ENCODE results near the gene GNGT1.
"Not testable (repeated sequence)": the region's sequence is repeated elsewhere in the genome, so short reads cannot be mapped to it uniquely, and the experiment has no call there.

The GNGT1 gene

GRCh38 chr7:93910076-93910994 is 4.0 kb downstream of the GNGT1 start:
- DNase-seq (ENCODE audit: low read depth in 3 of 3): no peak

- DNase-seq (ENCODE audit: low read depth in 3 of 3): not testable (repeated sequence)
Observed at GRCh38 chr7:93911242-93911641, 4.9 kb downstream of the GNGT1 start.

- DNase-seq (ENCODE audit: low read depth in 3 of 3): not testable (repeated sequence)
Observed at GRCh38 chr7:93911661-93912060, 5.3 kb downstream of the GNGT1 start.

DNA sequence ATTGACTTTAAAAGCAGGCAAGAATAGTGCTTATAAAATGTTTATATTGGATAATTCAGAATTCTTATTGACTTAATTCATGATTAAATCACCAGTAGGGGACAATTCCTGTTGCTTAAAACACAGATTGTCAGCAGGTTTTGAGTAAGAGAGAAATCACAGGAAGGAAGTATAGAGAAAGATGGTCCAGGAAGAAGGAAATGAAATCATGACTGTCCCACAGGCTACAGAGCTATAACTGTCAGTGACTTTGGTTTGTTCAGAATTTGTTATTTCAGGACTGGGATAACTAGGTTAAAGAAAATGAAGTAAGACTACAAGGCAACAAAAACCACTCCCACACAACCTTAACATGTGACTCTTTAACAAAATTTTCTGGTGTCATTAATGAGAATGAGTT is 6.8 kb downstream of the GNGT1 start:
- no peak for DNase-seq (ENCODE audit: low read depth in 3 of 3)

DNA sequence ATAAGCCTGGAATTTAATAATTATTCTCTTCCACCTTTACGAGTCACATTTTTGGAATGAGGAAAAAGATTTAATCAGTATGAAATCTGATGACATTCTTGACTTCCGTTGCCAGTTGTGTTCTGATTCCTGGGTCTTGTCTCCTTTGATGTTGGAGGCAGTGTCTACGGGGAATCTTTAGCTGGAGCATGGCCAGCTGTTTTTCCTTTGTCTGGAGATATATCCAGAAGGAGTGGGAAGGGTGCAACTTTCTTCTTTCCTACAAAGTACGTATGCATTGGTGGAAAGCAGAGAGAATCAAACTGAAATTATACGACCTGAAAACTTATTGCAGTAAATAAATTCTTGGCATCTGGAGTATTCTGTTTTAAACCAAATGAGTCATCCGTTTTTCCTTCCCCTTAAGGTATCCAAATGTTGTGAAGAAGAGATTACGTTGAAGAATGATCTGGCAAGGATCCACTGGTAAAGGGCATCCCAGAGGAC is 8.3 kb downstream of the GNGT1 start:
- DNase-seq (ENCODE audit: low read depth in 3 of 3): no peak

- not testable (repeated sequence) for DNase-seq (ENCODE audit: low read depth in 3 of 3)
Observed at GRCh38 chr7:93915206-93915842, 9.0 kb downstream of the GNGT1 start.

GRCh38 chr7:93915888-93916287 is 9.5 kb downstream of the GNGT1 start:
- not testable (repeated sequence) for DNase-seq (ENCODE audit: low read depth in 3 of 3)

- DNase-seq (ENCODE audit: low read depth in 3 of 3): not testable (repeated sequence)
Observed at GRCh38 chr7:93916315-93916714, 9.9 kb downstream of the GNGT1 start.

DNA sequence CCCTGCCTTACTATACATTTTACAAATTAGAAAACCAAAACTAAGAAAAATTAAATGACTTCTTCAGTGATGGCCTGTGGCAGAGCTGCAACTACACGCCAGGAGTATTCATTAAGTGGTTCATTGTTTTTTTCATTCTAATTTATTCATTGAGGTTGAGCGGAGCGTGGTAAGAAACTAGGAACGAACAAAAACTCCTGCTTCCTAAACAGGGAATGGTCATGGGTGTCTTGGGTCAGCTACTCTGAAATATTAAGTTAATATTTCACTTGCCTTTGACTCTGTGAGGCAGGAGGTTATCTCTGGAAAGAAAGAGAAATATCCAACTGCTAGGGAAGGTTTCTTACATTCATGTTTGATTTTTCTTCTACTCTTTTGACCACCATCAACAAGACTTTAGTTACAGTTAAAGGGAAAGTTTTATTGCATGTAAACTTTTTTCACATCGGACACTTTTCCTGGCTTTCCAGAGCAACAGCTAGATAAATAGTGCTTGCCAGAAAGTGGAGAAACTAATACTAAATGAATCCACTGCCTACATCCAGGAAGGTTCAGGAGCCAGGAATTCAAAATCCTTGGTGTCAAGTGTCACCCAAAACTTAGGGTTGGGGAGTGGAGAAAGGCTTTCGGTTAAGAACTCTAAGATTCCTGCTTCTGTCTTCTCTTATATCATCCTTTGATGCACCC is 14.3 kb downstream of the GNGT1 start:
- DNase-seq (ENCODE audit: low read depth in 3 of 3): no peak

DNA sequence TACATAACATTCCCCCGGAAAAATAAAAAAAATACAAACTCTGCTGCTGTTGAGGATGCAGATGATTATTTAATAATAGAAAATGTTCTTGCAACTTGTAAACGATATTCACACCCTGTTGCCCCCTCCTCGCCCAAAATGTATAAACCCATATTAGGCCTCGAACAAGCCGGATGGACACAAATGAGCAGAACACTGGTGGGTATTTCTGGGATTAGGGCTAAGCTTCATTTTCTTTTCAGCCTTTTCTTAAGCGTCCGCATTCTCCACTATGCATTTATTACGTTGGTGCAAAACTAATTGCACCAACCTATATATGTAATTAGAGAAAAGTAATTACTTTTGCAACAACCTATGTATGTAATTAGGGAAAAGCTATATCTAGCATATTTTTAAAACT is 14.8 kb downstream of the GNGT1 start:
- DNase-seq (ENCODE audit: low read depth in 3 of 3): no peak

- DNase-seq (ENCODE audit: low read depth in 3 of 3): no peak
Observed at GRCh38 chr7:93921607-93922566, 15.5 kb downstream of the GNGT1 start, which contains the start of gene GNG11. GNG11 (plus strand) TSS chr7:93921735; CDS start chr7:93922138, 403 bp downstream.

GRCh38 chr7:93923296-93923695 is 16.9 kb downstream of the GNGT1 start:
- DNase-seq (ENCODE audit: low read depth in 3 of 3): no peak

DNA sequence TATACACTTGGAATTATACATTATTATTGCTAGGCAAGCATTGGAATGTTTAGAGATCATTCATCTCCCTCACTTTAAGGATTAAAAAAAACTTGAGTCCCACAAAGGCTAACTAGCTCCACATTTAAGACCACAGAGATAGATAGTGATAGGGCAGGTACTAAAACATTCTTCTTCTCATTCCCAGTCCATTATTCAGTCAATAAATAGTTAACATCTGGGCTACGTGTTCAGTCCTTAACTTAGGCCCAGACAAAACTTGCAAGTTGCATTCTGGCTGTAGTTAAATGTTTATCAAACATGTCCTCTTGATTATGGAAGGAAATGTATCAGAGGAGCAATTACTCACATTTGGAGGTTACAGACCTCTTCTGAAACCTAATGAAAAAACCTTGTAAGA is 17.6 kb downstream of the GNGT1 start:
- DNase-seq (ENCODE audit: low read depth in 3 of 3): no peak

GRCh38 chr7:93926800-93927199 is 20.4 kb downstream of the GNGT1 start:
- no peak for DNase-seq (ENCODE audit: low read depth in 3 of 3)

GRCh38 chr7:93927585-93927984 is 21.2 kb downstream of the GNGT1 start:
- DNase-seq (ENCODE audit: low read depth in 3 of 3): no peak

DNA sequence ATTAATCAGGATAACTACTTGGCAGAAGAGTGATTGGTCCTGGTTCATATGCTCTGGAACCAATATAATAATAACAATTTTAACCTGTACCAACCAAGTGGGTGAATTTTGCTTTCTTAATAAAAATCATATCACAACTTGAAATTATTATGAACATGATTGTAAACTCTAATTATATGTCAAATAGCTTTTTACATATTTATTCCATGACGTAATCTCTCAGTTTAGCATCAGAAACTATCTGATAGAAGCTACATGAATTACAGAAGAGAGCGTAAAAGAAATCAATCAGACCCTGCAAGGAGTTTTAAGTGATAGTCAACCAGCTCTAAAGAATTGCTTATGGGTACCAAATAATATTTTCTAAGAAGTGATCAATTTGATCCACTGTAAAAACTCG is 25.3 kb downstream of the GNGT1 start:
- DNase-seq (ENCODE audit: low read depth in 3 of 3): no peak

- DNase-seq (ENCODE audit: low read depth in 3 of 3): no peak
Observed at GRCh38 chr7:93933156-93933555, 26.8 kb downstream of the GNGT1 start.

DNA sequence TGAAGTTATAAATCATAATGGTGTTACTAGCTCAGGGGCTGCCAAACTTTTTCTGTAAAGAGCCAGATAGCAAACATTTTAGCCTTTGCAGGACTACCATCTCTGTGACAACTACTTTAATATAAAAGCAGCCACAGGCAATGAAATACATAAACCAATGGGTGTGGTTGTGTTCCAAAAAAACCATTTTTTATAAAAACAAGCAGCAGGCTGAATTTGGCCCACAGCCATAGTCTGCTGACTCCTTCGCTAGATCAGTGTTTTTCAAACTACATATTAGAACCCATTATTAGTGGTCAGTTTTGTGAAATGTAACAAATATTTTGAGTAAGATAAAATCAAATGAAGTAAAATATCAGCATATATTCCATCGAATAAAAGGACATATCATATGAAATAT is 28.7 kb downstream of the GNGT1 start:
- no peak for DNase-seq (ENCODE audit: low read depth in 3 of 3)

DNA sequence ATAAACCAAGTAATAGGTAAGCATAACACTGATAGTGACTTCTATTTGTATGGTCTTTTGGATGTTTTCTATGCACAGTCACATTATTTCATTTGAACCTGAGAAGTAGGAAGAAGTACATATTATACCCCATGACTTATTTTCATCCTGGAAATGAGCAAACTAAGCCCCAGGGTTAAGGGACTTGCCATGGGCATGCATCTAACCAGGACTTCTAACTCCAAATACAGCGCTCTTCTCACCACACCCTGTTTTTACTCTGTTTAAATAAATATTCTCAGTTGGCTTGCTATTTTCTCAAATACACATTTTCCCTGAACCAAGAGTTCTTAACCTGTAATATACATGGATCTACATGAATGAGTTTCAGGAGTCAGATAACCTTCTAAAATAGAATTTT is 31.5 kb downstream of the GNGT1 start:
- no peak for DNase-seq (ENCODE audit: low read depth in 3 of 3)

GRCh38 chr7:93938293-93938692 is 31.9 kb downstream of the GNGT1 start:
- no peak for DNase-seq (ENCODE audit: low read depth in 3 of 3)

DNA sequence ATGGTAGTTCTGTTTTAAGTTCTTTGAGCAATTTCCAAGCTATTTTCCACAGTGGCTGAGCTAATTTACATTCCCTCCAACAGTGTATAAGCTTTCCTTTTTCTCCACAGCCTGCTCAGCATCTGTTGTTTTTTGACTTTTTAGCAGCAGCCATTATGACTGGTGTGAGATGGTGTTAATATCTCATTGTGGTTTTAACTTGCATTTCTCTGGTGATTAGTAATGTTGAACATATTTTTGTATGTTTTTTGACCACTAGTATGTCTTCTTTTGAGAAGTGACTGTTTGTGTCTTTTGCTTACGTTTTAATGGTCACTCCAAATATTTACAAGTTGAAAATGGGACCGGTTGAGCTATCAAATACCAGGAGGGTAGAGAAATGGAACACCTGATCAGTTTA is 35.6 kb downstream of the GNGT1 start:
- DNase-seq (ENCODE audit: low read depth in 3 of 3): no peak

All from stimulated activated CD4-positive, alpha-beta T cell treated with anti-CD3 and anti-CD28 coated beads, TNF-alpha, amount 100 ng/mL, for 4 hours (primary cell).